Mesenchymal stem cell (in vitro differentiated cells and primary cell): Measurements from ENCODE around the gene SOD2. TPM values are rescaled to one million over a fixed set of nuclear protein-coding genes. Genes with fewer than 3 reads are reported as not detected.
A peak's percentile ranks its signal among the peaks of the same experiment; 100 is the strongest.

Source experiments
- DNase-seq: peaks from one replicate; pipeline ENCODE4 v3.0.0-alpha.2; 2013
- H2AFZ ChIP-seq: one replicate; pipeline ENCODE4 v1.6.1; 2013; ENCODE audit warnings: low read depth, mild to moderate bottlenecking, control low read depth, inconsistent platforms, low read length, moderate library complexity
- H2AK5ac ChIP-seq: 2 replicates; pipeline ENCODE4 v1.6.1; 2013; ENCODE audit warnings: low read length, moderate library complexity, mild to moderate bottlenecking, inconsistent platforms; ENCODE audit not compliant: severe bottlenecking
- H2BK120ac ChIP-seq: one replicate; pipeline ENCODE4 v1.6.1; 2013; ENCODE audit warnings: low read depth, mild to moderate bottlenecking, inconsistent platforms, low read length, moderate library complexity
- H2BK12ac ChIP-seq, 2 experiments: one replicate each; pipeline ENCODE4 v1.6.1; 2013; ENCODE audit warnings: inconsistent platforms in 2 of 2, low read length in 2 of 2, mild to moderate bottlenecking in 2 of 2, moderate library complexity in 2 of 2, control low read depth in 1 of 2
- H2BK15ac ChIP-seq: one replicate; pipeline ENCODE4 v1.6.1; 2013; ENCODE audit warnings: mild to moderate bottlenecking, low read depth, inconsistent platforms; ENCODE audit not compliant: poor library complexity, severe bottlenecking
- H2BK5ac ChIP-seq: 2 replicates; pipeline ENCODE4 v1.6.1; 2013; ENCODE audit warnings: low read depth, mild to moderate bottlenecking, low read length, control low read depth, inconsistent platforms; ENCODE audit not compliant: poor library complexity, severe bottlenecking
- H3K14ac ChIP-seq, 2 experiments: one replicate each; pipeline ENCODE4 v1.6.1; 2013; ENCODE audit warnings: inconsistent platforms in 2 of 2, low read length in 2 of 2, control low read depth in 1 of 2, mild to moderate bottlenecking in 1 of 2, moderate library complexity in 1 of 2
- H3K18ac ChIP-seq, 2 experiments: one replicate each; pipeline ENCODE4 v1.6.1; 2013; ENCODE audit warnings: inconsistent platforms in 2 of 2, low read length in 2 of 2, control low read depth in 1 of 2, low read depth in 1 of 2, mild to moderate bottlenecking in 1 of 2
- H3K23ac ChIP-seq, 2 experiments: one replicate each; pipeline ENCODE4 v1.6.1; 2013; ENCODE audit warnings: inconsistent platforms in 2 of 2, low read length in 2 of 2, mild to moderate bottlenecking in 2 of 2, moderate library complexity in 2 of 2, control low read depth in 1 of 2
- H3K27ac ChIP-seq: 2 replicates; pipeline ENCODE4 v1.5.1; 2013; ENCODE audit warnings: mild to moderate bottlenecking, moderate library complexity, low read length, control low read depth, inconsistent platforms; ENCODE audit not compliant: poor library complexity, severe bottlenecking
- H3K27me3 ChIP-seq, 2 experiments: 2 replicates each; pipeline versions ENCODE4 v1.6.1 to v1.7.0; 2013; ENCODE audit warnings: low read length in 2 of 2, mild to moderate bottlenecking in 2 of 2, moderate library complexity in 2 of 2, control low read depth in 1 of 2, inconsistent platforms in 1 of 2; ENCODE audit not compliant: control insufficient read depth in 1 of 2, insufficient read depth in 1 of 2
- H3K36me3 ChIP-seq, 2 experiments: 2 replicates each; pipeline versions ENCODE4 v1.6.1 to v1.7.0; 2013; ENCODE audit warnings: low read length in 2 of 2, control low read depth in 1 of 2, inconsistent platforms in 1 of 2, low read depth in 1 of 2, mild to moderate bottlenecking in 1 of 2; ENCODE audit not compliant: insufficient read depth in 2 of 2, control insufficient read depth in 1 of 2
- H3K4ac ChIP-seq, 2 experiments: one replicate each; pipeline ENCODE4 v1.6.1; 2013; ENCODE audit warnings: inconsistent platforms in 2 of 2, low read length in 2 of 2, mild to moderate bottlenecking in 2 of 2, moderate library complexity in 2 of 2, control low read depth in 1 of 2, low read depth in 1 of 2
- H3K4me1 ChIP-seq: 2 replicates; pipeline ENCODE4 v1.6.1; 2013; ENCODE audit warnings: low read depth, low read length, control low read depth; ENCODE audit not compliant: control insufficient read depth, insufficient read depth
- H3K4me2 ChIP-seq: 2 replicates; pipeline ENCODE4 v1.6.1; 2013; ENCODE audit warnings: low read length, mild to moderate bottlenecking, inconsistent platforms; ENCODE audit not compliant: poor library complexity, severe bottlenecking
- H3K4me3 ChIP-seq, 2 experiments: 2 replicates each; pipeline versions ENCODE4 v1.5.1 to v1.7.0; 2013; ENCODE audit warnings: low read length in 2 of 2, mild to moderate bottlenecking in 2 of 2, control low read depth in 1 of 2, low read depth in 1 of 2; ENCODE audit not compliant: insufficient read depth in 1 of 2
- H3K79me1 ChIP-seq: replicated peaks from 2 replicates; pipeline ENCODE4 v1.6.1; 2013; ENCODE audit warnings: mild to moderate bottlenecking, control low read depth, low read length, inconsistent platforms; ENCODE audit not compliant: poor library complexity, severe bottlenecking
- H3K9ac ChIP-seq: 2 replicates; pipeline ENCODE4 v1.7.0; 2013; ENCODE audit warnings: mild to moderate bottlenecking, low read length, moderate library complexity
- H3K9me3 ChIP-seq: 2 replicates; pipeline ENCODE4 v1.7.0; 2013; ENCODE audit warnings: mild to moderate bottlenecking, low read length; ENCODE audit not compliant: control insufficient read depth
- H4K8ac ChIP-seq: one replicate; pipeline ENCODE4 v1.6.1; 2013; ENCODE audit warnings: inconsistent platforms, mild to moderate bottlenecking, low read length, moderate library complexity
- H4K91ac ChIP-seq: one replicate; pipeline ENCODE4 v1.6.1; 2013; ENCODE audit warnings: mild to moderate bottlenecking, low read length, inconsistent platforms
- WGBS: methylation state at CpG from one replicate; pipeline ENCODE4 v1.1.7; 2013; ENCODE audit warnings: mixed read lengths; 5-methylcytosine and 5-hydroxymethylcytosine counted together
- polyA plus RNA-seq, 2 experiments: library from polyadenylated mRNA; stranded (reverse); fragments of 200-250 nt; gene quantifications; one replicate each; pipeline ENCODE4 v1.2.3, GENCODE V29; 2013

SOD2 gene
- 86.6 TPM for polyA plus RNA-seq (2013, experiment 1 of 2)
- 89.2 TPM for polyA plus RNA-seq (2013, experiment 2 of 2)

DNA sequence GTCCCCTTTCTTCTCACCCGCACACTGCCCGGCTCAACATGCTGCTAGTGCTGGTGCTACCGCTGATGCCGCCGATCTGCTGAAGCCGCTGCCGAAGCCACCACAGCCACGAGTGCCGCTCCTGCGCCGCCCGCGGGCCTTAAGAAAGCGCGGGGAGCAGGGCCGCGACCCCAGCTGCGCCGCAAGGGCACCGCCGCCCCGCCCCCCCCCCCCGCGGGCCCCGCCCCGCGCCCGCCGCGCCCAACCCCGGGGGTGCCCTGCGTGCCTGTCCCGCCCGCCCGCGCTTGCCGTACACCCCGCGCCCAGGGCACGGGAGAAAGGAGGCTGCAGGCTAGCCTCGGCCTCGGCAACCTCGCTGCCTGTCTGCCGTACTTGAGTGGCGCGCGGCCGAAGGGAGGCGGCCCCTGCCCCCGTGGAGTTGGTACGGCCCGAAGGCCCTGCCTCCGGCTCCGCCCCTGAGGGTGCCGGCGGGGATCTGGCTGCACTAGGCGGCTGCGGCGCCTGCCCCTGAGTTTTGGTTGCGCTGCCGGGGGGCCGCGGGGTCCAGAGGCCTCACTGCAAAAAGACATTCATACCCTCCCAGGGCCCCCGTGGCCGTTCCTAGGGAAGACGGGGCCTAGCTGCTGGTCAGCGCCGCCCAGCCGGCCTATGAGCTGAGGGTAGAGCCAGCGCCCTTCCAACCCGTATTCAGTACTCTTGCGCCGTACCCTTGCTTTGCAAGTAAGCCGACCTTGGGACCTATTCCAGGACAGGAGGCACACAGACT, at the start of gene SOD2:
TSS of gene SOD2 (minus strand) at position 114 of the 766 bp plus-strand sequence. CDS start at position 40, 74 bp downstream.
- WGBS: under 1% methylated on average over 37 of the region's 74 CpGs
- H3K27me3 ChIP-seq: no peaks in the 10 kb centered on the region
- peaks cover 24% of the 10 kb centered on the region for H3K79me1 ChIP-seq
- peak within 1 kb of the TSS; percentile 79 for H3K27ac ChIP-seq
- peak; percentile 87 for DNase-seq
- H2BK12ac ChIP-seq: peak within 1 kb of the TSS; percentile 93 to 100
- peak within 1 kb of the TSS; percentile 99 for H3K4ac ChIP-seq
- H2AFZ ChIP-seq: peak within 1 kb of the TSS; percentile 67
- H2BK120ac ChIP-seq: peak within 1 kb of the TSS; percentile 100
- peak within 1 kb of the TSS; percentile 99 for H2BK5ac ChIP-seq
- H3K4me2 ChIP-seq: peak within 1 kb of the TSS; percentile 99
- peaks cover 14% of the 10 kb centered on the region for H3K4me1 ChIP-seq
- peak within 1 kb of the TSS; percentile 99 for H3K18ac ChIP-seq
- no peak within 1 kb of the TSS for H2AK5ac ChIP-seq
- peaks cover 13 to 48% of the 10 kb centered on the region in 2 experiments for H3K36me3 ChIP-seq
- no peaks in the 10 kb centered on the region for H3K9me3 ChIP-seq
- H3K23ac ChIP-seq: peak within 1 kb of the TSS in 1 of 2 experiments; percentile 85
- peak within 1 kb of the TSS; percentile 94 for H3K9ac ChIP-seq
- H4K91ac ChIP-seq: peak within 1 kb of the TSS; percentile 100
- peak within 1 kb of the TSS; percentile 100 for H4K8ac ChIP-seq
- peak within 1 kb of the TSS; percentile 99 for H2BK15ac ChIP-seq
- peak within 1 kb of the TSS; percentile 94 for H3K4me3 ChIP-seq
- H3K14ac ChIP-seq: peak within 1 kb of the TSS in 1 of 2 experiments; percentile 98

- Histone ChIP-seq H3K79me1 (peaks cover 11% of the 10 kb centered on the region), H3K27me3 (no peaks in the 10 kb centered on the region), H2AK5ac (no peak overlapping the region), H4K8ac (no peak overlapping the region), H3K9me3 (no peaks in the 10 kb centered on the region), H3K23ac (no peak overlapping the region), H2BK12ac (no peak overlapping the region), H2BK15ac (no peak overlapping the region), H3K18ac (no peak overlapping the region), H2BK5ac (no peak overlapping the region), H3K9ac (peak overlapping the region; percentile 29), H2AFZ (no peak overlapping the region), H3K4me3 (no peak overlapping the region), H3K4ac (no peak overlapping the region), H4K91ac (no peak overlapping the region), H3K14ac (no peak overlapping the region), H3K4me2 (no peak overlapping the region), H3K27ac (no peak overlapping the region), H3K4me1 (peaks cover under 1% of the 10 kb centered on the region), H2BK120ac (no peak overlapping the region), H3K36me3 (peaks cover 13 to 98% of the 10 kb centered on the region in 2 experiments)
- DNase-seq: no peak
- WGBS: 94% methylated on average over 1 of the region's 1 CpG
Measured at GRCh38 chr6:159742165-159742564, 49.1 kb upstream of the SOD2 start.

- Histone ChIP-seq H3K4ac (no peak overlapping the region), H3K27ac (no peak overlapping the region), H4K91ac (no peak overlapping the region), H3K23ac (no peak overlapping the region), H3K27me3 (no peaks in the 10 kb centered on the region), H3K4me3 (no peak overlapping the region), H3K79me1 (peaks cover 7% of the 10 kb centered on the region), H3K9me3 (no peaks in the 10 kb centered on the region), H3K4me1 (peaks cover 5% of the 10 kb centered on the region), H3K4me2 (no peak overlapping the region), H2BK12ac (no peak overlapping the region), H4K8ac (no peak overlapping the region), H3K14ac (no peak overlapping the region), H2BK5ac (no peak overlapping the region), H3K9ac (peak overlapping the region; percentile 33), H3K18ac (no peak overlapping the region), H2AK5ac (no peak overlapping the region), H2AFZ (no peak overlapping the region), H2BK120ac (no peak overlapping the region), H3K36me3 (peaks cover 13 to 82% of the 10 kb centered on the region in 2 experiments), H2BK15ac (no peak overlapping the region)
- WGBS: 100% methylated on average over 2 of the region's 3 CpGs
- DNase-seq: no peak
Measured at GRCh38 chr6:159739341-159739740, 46.3 kb upstream of the SOD2 start.

GRCh38 chr6:159736908-159737307, 43.9 kb upstream of the SOD2 start:
- Histone ChIP-seq H2AK5ac (no peak overlapping the region), H2BK12ac (no peak overlapping the region), H3K4me3 (no peak overlapping the region), H2BK5ac (no peak overlapping the region), H3K14ac (no peak overlapping the region), H3K4ac (no peak overlapping the region), H3K9me3 (no peaks in the 10 kb centered on the region), H3K18ac (no peak overlapping the region), H4K8ac (no peak overlapping the region), H4K91ac (no peak overlapping the region), H3K4me2 (no peak overlapping the region), H3K4me1 (peaks cover 5% of the 10 kb centered on the region), H3K27me3 (no peaks in the 10 kb centered on the region), H2BK15ac (no peak overlapping the region), H2AFZ (no peak overlapping the region), H2BK120ac (no peak overlapping the region), H3K27ac (no peak overlapping the region), H3K23ac (no peak overlapping the region), H3K79me1 (peaks cover 6% of the 10 kb centered on the region), H3K9ac (peak overlapping the region; percentile 18), H3K36me3 (peaks cover 13 to 68% of the 10 kb centered on the region in 2 experiments)
- WGBS: 92% methylated on average over 7 of the region's 7 CpGs
- DNase-seq: no peak
